NCI-H446 treated with DMSO at 0.1 percent for 48 hours (cell line): ENCODE data around the gene STRN3.
A peak's percentile ranks its signal among the peaks of the same experiment; 100 is the strongest.
"Not testable (repeated sequence)": the region's sequence is repeated elsewhere in the genome, so short reads cannot be mapped to it uniquely, and the experiment has no call there.

Experiments
- DNase-seq: peaks from one replicate; lab custom pipeline; 2025; lab: John Stamatoyannopoulos, UW

STRN3 gene

DNA sequence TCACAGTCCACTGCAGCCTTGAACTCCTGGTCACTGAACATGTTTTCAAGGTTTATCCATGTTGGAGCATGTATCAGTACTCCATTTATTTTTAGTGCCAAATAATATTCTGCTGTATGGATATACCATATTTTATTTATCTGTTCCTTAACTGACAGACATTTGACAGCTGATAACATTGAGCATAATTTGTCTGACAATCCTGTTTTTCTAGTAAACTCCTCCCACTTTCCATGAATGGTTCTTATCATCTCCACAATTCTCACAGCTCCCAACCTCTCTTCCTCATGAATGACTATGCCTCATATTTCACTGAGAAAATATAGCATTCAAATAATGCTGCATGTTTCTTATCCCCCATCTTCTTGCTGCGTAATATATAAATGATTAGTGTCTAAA, 118.5 kb downstream of the STRN3 start:
- DNase-seq = no peak

GRCh38 chr14:30906752-30907658, 119.2 kb downstream of the STRN3 start:
- DNase-seq = no peak

GRCh38 chr14:30903285-30904124, 122.7 kb downstream of the STRN3 start:
- DNase-seq = no peak

DNA sequence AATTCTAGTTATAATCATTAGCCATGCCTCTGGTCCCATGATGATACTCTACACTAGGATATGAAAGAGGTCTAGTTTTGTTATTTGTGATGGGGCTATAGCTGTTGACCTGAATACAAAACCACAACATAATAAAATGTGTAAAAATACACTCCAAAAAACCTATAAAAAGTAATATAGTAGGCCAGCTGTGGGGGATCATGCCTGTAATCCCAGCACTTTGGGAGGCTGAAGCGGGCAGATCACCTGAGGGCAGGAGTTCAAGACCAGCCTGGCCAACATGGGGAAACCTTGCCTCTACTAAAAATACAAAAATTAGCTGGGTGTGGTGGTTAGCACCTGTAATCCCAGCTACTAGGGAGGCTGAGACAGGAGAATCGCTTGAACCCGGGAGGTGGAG, 129.1 kb downstream of the STRN3 start:
- not testable (repeated sequence) for DNase-seq

DNA sequence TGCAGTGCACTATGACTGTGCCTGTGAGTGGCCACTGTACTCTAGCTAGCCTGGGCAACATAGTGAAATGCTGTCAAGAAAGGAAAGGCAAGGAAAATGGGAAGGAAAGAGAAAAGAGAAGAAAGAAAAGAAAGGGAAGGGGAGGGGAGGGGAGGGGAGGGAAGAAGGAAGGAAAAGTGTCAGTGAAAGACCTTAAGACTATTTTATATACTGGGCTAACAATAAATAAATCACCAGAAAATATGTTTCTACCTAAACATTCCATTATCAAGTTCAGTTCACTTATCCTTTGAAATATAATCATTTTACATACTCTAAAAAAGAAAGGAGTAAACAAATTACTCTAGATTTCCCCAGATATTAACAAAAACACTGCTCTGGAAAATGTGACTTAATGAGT, 129.7 kb downstream of the STRN3 start:
- no peak for DNase-seq

GRCh38 chr14:30894923-30895515, 131.2 kb downstream of the STRN3 start:
- DNase-seq = no peak

DNA sequence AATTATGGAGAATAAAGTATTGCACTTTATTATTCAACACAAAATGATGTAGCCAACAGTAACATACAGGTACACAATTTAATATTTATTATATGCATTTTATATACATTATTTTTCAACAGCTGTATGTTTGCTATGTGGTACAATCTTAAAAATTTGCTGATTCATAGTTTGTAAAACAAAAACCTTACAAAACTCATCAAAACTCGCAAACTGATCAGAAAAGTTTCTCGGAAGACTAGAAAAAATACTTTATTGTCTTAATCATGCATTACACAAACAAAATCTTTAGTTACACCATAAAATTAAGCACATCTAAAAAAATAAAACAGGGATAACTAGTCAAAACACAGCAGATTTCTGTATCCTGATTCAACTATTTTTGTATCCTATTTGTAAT, 132.4 kb downstream of the STRN3 start:
- DNase-seq = no peak

- no peak for DNase-seq
Observed at GRCh38 chr14:30889244-30889594, 137.0 kb downstream of the STRN3 start.

DNA sequence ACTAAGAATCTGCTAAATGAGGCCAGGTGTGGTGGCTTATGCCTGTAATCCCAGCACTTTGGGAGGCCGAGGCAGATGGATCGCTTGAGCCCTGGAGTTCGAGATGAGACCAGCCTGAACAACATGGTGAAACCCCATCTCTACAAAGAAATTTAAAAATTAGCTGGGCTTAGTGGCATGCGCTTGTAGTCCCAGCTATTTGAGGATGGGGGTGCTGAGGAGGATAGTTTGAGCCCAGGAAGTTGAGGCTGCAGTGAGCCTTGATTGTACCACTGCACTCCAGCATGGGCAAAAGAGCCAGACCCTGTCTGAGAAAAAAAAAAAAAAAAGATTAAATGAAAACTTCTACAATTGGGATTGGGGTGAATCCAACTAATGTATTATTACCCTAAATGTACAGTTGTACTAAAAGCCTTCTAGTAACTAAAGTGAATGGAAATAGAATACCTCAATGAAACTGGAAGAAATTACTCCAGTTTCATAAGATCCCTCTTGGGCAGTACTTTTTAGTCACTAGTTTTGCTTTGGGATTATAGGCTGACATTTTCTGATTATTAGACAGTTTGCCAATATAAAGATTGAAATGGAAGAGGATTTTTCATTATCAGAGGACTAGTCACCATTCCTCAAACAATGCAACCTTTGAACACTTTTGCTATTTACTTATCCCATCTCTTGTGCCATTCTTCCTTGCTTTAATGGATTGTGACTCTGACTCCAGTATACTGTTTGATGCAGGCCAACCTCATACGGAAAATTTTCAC, 137.5 kb downstream of the STRN3 start:
- DNase-seq = no peak

DNA sequence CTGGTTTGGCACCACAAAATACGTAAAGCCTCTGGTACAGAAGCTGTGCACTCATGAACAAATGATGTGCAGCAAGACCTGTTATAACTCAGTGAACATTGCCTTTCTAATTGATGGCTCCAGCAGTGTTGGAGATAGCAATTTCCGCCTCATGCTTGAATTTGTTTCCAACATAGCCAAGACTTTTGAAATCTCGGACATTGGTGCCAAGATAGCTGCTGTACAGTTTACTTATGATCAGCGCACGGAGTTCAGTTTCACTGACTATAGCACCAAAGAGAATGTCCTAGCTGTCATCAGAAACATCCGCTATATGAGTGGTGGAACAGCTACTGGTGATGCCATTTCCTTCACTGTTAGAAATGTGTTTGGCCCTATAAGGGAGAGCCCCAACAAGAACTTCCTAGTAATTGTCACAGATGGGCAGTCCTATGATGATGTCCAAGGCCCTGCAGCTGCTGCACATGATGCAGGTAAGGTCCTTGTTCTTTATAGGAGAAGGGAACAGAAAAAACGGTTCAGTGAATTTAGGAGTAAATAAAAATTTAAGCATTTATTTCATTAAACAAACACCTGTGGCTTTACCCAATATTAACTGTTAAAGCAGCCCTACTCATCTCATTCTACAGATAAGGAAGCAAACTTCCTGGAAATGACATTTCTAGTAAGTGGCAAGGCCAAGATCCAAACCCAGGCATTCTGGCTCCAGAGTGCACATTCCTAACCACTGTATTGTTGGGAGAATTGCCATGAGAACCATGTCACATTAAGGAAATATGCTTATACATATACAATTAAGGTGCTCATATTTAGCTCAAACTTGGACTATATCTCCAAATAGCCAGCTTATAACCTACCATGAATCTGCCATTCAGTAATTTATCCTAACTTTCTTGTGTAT, 140.1 kb downstream of the STRN3 start:
- no peak for DNase-seq

DNA sequence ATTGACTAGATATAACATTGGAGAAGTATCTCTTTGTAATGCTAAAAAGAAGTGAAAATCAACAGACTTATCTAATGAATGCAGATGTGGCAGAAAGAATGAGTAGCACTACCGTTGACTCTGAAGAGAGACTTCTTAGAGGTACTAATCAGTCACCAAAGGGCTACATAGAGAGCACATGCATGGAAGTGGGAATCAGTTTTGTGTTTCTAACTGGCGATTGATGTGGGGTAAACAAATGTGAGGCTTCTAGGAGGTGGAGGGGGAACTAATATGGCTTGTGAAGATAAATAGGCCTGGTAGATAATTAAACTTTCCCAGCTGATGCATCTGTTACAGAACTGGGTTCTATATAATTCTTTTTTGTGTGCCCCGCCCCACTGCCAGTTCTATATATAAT, 141.3 kb downstream of the STRN3 start:
- no peak for DNase-seq

- no peak for DNase-seq
Observed at GRCh38 chr14:30883508-30884294, 142.5 kb downstream of the STRN3 start.

- no peak for DNase-seq
Observed at GRCh38 chr14:30882431-30882830, 143.7 kb downstream of the STRN3 start.

DNA sequence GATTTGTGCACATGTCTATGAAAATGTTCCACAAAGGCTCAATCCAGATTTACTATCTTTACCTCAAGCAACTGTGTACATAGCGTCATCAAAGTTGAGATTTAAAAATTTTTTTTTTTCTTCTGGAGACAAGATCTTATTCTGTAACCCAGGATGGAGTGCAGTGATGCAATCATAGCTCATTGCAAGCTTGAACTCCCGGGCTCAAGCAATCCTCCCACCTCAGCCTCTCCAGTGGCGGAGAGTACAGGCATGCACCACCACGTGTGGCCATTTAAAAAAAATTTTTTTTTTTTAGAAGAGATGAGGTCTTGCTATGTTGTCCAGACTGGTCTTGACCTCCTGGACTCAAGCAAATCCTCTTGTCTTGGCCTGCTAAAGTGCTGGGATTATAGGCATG, 149.5 kb downstream of the STRN3 start:
- no peak for DNase-seq

DNA sequence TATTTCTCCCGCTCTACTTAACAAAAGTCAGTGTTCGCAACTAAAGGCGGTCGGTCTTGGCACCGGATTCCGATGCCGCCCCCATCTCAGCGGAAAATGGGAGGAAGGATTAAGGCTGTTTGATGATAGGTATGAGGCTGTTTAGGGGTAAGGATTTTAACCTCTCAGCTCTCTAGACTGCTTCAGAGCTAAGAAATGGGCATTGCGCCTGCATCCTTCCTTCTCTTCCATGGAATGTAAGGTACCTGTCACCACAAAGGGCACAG, 150.5 kb downstream of the STRN3 start:
- DNase-seq = no peak

DNA sequence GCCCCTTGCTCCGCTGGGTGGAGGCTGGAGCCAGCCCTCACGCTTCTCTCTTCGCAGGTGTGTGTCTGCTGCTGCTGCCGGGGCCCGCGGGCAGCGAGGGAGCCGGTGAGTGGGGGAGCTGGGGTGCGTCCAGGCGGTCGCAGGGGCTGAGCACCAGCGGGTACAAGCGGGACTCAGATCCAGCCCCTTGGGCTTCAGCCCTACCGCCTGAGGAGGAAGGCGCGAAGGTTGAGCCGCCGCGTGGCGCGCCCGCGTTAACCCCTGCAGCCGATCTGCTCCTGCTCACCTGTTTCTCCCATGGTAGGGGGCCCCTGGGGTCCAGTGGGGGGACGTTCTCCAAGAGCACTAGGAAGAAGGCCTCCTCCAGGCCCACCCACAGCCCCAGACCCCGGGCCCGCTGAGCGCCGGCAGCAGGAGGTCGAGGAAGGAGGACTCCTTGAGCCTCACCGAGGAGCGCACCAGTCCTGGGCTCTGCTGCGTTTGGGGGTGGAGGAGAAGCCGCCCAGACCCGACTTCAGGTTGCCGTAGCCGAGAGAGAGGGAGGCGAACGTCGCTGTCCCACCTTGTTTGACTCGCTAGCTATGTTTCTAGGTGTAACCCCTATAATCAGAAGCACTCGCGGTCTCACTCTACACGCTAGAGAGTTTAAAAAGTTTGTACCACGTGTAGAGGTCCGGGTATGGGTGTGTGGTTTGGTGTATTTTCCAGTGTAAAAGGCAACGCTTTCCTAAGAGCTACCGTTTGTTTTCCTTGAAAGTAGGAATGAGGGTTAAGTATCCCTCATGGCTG, 151.0 kb downstream of the STRN3 start:
- no peak for DNase-seq

- DNase-seq = peak; percentile 64
Observed at GRCh38 chr14:30874120-30874998, 151.8 kb downstream of the STRN3 start, which contains the start of gene COCH. TSS of gene COCH (plus strand) at chr14:30874559. CDS start at chr14:30874939, 380 bp downstream.

DNA sequence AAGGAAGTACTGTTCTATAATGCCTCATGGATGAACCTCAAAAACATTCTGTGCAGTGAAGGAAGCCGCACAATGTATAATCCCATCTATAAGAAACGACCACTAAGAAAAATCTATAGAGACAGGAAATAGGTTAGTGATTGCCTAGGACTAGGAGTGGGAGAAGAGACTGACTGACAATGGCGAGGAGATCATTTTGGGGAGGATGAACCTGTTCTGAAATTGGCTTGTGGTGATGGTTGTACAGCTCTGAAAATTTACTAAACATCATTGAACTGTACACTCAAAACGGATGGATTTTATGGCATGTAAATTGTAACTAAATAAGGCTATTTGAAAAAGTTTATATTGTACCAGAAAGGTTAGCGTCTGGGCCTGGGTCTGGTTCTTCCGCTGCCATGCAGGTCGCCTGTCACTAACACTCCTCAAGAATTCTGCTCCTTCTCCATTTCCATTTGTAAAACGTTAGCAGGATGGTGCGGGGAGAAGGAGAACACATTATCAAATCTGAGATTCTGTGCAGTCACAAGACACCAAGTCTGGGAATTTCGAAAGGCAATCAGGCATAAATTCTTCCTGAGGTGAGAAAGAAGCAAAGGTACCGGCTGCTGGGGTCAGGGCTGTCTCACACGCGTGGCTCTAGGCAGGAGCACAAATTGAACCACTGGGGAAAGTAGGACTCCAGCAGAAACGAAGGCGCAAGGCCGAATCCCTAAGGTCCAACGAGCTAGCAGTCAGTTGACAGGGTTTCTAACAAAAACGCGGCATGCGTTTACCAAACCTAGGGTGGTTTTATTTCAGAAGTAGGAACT, 152.7 kb downstream of the STRN3 start:
- DNase-seq = peak; percentile 16
